ENCODE results near the gene RAI14. TPM values are rescaled to one million over a fixed set of nuclear protein-coding genes. Genes with fewer than 3 reads are reported as not detected.

Gene RAI14
- total RNA-seq, 2 donors from 2014 or later, result 25.7 to 27.5 TPM

DNA sequence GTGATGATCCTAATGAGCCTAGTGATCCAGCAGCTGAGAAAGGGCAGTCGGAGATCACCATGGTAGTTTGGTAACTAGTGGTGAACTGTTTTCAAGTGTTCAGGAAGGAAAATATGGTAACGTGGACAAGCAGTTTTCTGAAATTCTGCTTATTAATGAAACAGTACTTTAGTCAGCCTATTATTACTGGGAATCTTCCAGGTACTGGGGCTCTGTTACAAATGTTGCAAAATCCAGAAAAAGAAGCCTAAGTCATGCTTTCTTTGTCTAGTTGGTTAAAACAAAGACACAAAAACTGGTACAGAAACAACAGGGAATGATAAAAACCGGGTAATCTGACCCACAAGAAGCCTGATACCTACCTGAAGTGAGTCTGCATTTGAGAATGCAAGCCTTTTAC, 201.0 kb downstream of the RAI14 start:
- no peaks in the 10 kb centered on the region for H3K9me3 ChIP-seq
- no peak for DNase-seq
- intact Hi-C loops (cut with DNase I), result no loop called here
- no peaks in the 10 kb centered on the region for H3K4me1 ChIP-seq
- H3K27ac ChIP-seq, result no peak overlapping the region
- no peaks in the 10 kb centered on the region for H3K27me3 ChIP-seq
- no peaks in the 10 kb centered on the region for H3K36me3 ChIP-seq (replicated peaks in 1 of 2; ENCODE audit: insufficient read depth in 1 of 2, low read depth in 2 of 2)
- H3K4me3 ChIP-seq, result no peak overlapping the region
- no peak for ATAC-seq
- WGBS, 2 donors, result 86 to 92% methylated on average over 3 of the region's 3 CpGs
- TF ChIP-seq, protein P1, sequence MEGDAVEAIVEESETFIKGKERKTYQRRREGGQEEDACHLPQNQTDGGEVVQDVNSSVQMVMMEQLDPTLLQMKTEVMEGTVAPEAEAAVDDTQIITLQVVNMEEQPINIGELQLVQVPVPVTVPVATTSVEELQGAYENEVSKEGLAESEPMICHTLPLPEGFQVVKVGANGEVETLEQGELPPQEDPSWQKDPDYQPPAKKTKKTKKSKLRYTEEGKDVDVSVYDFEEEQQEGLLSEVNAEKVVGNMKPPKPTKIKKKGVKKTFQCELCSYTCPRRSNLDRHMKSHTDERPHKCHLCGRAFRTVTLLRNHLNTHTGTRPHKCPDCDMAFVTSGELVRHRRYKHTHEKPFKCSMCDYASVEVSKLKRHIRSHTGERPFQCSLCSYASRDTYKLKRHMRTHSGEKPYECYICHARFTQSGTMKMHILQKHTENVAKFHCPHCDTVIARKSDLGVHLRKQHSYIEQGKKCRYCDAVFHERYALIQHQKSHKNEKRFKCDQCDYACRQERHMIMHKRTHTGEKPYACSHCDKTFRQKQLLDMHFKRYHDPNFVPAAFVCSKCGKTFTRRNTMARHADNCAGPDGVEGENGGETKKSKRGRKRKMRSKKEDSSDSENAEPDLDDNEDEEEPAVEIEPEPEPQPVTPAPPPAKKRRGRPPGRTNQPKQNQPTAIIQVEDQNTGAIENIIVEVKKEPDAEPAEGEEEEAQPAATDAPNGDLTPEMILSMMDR (IDR thresholded peaks at IDR 0.05), result no peak
- no peak for TF ChIP-seq POLR2A (IDR thresholded peaks at IDR 0.05)

DNA sequence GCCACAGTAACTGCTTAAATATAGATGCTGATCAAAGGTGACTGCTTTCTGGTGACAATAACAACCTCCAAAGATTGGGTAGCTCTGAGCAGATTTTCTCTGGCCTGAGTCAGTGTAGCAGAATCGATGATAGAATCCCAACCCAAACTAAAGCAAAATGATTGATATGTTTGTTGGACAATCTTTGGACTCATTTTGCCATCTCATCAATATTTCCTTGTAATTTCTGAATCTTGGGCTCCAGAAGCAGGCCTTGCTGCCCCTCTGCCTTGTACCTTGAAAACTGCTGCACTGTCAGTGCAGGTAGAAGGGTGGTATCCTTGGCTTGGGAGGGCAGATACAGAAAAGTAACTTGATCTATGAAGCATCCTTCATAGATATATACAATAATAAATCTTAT, 201.8 kb downstream of the RAI14 start:
- WGBS, 2 donors, result 80 to 81% methylated on average over 1 of the region's 1 CpG
- Histone ChIP-seq H3K27ac (no peak overlapping the region), H3K9me3 (no peaks in the 10 kb centered on the region), H3K4me3 (no peak overlapping the region), H3K27me3 (no peaks in the 10 kb centered on the region), H3K36me3 (replicated peaks in 1 of 2; ENCODE audit: insufficient read depth in 1 of 2, low read depth in 2 of 2) (no peaks in the 10 kb centered on the region), H3K4me1 (no peaks in the 10 kb centered on the region)
- TF ChIP-seq POLR2A (IDR thresholded peaks at IDR 0.05), result no peak
- TF ChIP-seq, protein P1 (IDR thresholded peaks at IDR 0.05), result no peak
- ATAC-seq, result no peak
- intact Hi-C loops (cut with DNase I), result no loop called here
- DNase-seq, result no peak

DNA sequence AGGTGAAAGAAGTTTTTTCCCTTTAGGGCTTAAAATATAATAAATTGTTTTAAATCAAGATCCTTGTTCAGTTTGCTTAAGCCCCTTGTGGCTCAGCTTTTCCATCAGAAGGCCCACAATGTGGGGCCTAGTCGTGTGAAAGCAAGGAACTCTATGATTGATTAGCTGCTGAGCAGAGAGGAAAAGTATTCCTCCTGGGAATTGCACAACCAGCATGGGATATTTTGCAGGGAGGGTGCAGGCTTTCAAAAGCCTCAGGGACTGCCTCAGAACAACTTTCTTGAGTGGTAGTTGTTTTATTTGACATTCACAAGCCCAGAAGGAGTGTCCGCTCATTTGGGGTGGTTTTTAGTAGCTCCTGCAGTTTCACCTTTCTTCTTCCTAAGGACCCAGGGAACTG, 202.7 kb downstream of the RAI14 start:
- no peaks in the 10 kb centered on the region for H3K36me3 ChIP-seq (replicated peaks in 1 of 2; ENCODE audit: insufficient read depth in 1 of 2, low read depth in 2 of 2)
- TF ChIP-seq POLR2A (IDR thresholded peaks at IDR 0.05), result no peak
- H3K4me1 ChIP-seq, result no peaks in the 10 kb centered on the region
- H3K4me3 ChIP-seq, result no peak overlapping the region
- intact Hi-C loops (cut with DNase I), result no loop called here
- 49 to 52% methylated on average over 2 of the region's 2 CpGs for WGBS, 2 donors
- no peaks in the 10 kb centered on the region for H3K27me3 ChIP-seq
- H3K9me3 ChIP-seq, result no peaks in the 10 kb centered on the region
- ATAC-seq (no peak), DNase-seq (no peak)
- H3K27ac ChIP-seq, result no peak overlapping the region

GRCh38 chr5:34859253-34859652, 203.1 kb downstream of the RAI14 start:
- intact Hi-C loops (cut with DNase I), result no loop called here
- Histone ChIP-seq H3K36me3 (replicated peaks in 1 of 2; ENCODE audit: insufficient read depth in 1 of 2, low read depth in 2 of 2) (no peaks in the 10 kb centered on the region), H3K4me1 (no peaks in the 10 kb centered on the region), H3K9me3 (no peaks in the 10 kb centered on the region), H3K4me3 (no peak overlapping the region), H3K27me3 (no peaks in the 10 kb centered on the region), H3K27ac (no peak overlapping the region)
- no peak for TF ChIP-seq POLR2A (IDR thresholded peaks at IDR 0.05)
- TF ChIP-seq, protein P1 (IDR thresholded peaks at IDR 0.05), result no peak
- no peak for DNase-seq
- ATAC-seq, result no peak
- 73 to 81% methylated on average over 5 of the region's 5 CpGs for WGBS, 2 donors

DNA sequence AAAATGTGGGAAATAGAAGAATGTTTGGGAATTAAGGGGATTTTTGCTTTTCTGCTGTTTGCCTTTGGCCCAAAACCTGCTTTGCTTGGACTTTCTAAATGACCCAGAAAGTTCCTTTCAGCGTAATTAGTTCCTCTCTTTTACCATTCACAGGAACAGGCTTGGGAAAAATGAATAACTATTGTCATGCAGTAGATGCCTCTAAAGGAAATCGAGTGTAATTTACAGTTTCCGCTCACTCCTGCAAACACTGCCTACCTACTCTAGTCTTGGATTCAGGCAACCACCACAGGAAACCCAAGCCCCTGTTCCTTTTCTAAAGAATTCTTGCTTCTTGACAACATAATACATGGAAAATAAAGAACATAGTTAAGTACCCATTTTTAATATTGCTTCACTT, 207.8 kb downstream of the RAI14 start:
- Histone ChIP-seq H3K9me3 (no peaks in the 10 kb centered on the region), H3K27me3 (no peaks in the 10 kb centered on the region), H3K36me3 (replicated peaks in 1 of 2; ENCODE audit: insufficient read depth in 1 of 2, low read depth in 2 of 2) (no peaks in the 10 kb centered on the region), H3K4me1 (no peaks in the 10 kb centered on the region), H3K27ac (no peak overlapping the region), H3K4me3 (no peak overlapping the region)
- no peak for ATAC-seq
- WGBS, 2 donors, result 62 to 72% methylated on average over 3 of the region's 3 CpGs
- intact Hi-C loops (cut with DNase I), result no loop called here
- TF ChIP-seq, protein P1 (IDR thresholded peaks at IDR 0.05), result no peak
- TF ChIP-seq POLR2A (IDR thresholded peaks at IDR 0.05), result no peak
- DNase-seq, result no peak

Measured in body of pancreas (tissue), 4 donors.